HepG2 (cell line): ENCODE results near the gene KIR3DL3. TPM values are rescaled to one million over a fixed set of nuclear protein-coding genes. Genes with fewer than 3 reads are reported as not detected.

Experiments used
- GMEB1 ChIP-seq: sonication (generic); formaldehyde crosslinking; IDR thresholded peaks from 2 replicates; pipeline ENCODE4 v1.5.1; 2020; ENCODE audit warnings: missing genetic modification reagents, mild to moderate bottlenecking, borderline replicate concordance
- GTF2F1 ChIP-seq: fragments of 150-350 bp; IDR thresholded peaks from 2 replicates; pipeline ENCODE4 v1.6.1; 2014; ENCODE audit warnings: low read length
- KLF12 ChIP-seq: sonication (generic); formaldehyde crosslinking; IDR thresholded peaks from 2 replicates; pipeline ENCODE4 v1.4.0; 2020; ENCODE audit warnings: missing genetic modification reagents, borderline replicate concordance
- MAFG ChIP-seq: sonication (generic); formaldehyde crosslinking; IDR thresholded peaks from 2 replicates; pipeline ENCODE4 v1.5.1; 2020; ENCODE audit warnings: mild to moderate bottlenecking, missing genetic modification reagents
- RFX5 ChIP-seq: IDR thresholded peaks from 2 replicates; pipeline ENCODE4 v1.6.1; 2011; ENCODE audit warnings: low read depth, low read length, improper control_type of control experiment
- SOX6 ChIP-seq, 2 experiments: fragments of 450-650 bp in 1 of 2; sonication (generic) in 1 of 2; formaldehyde crosslinking in 1 of 2; IDR thresholded peaks; 2 replicates each; pipeline versions ENCODE4 v1.4.0 to v1.6.1; 2017 to 2020; ENCODE audit warnings: antibody characterized with exemption in 1 of 2, mild to moderate bottlenecking in 1 of 2, missing genetic modification reagents in 1 of 2
- TBX2 ChIP-seq: sonication (generic); formaldehyde crosslinking; IDR thresholded peaks from 2 replicates; pipeline ENCODE4 v1.5.0; 2020; ENCODE audit warnings: missing genetic modification reagents, mild to moderate bottlenecking, borderline replicate concordance
- THRA ChIP-seq: sonication (generic); formaldehyde crosslinking; IDR thresholded peaks from 2 replicates; pipeline ENCODE4 v1.4.0; 2020; ENCODE audit warnings: missing genetic modification reagents, borderline replicate concordance
- TP53 ChIP-seq: sonication (generic); formaldehyde crosslinking; conservative IDR thresholded peaks from 2 replicates; pipeline ENCODE4 v1.4.0; 2020; ENCODE audit warnings: missing genetic modification reagents
- UBTF ChIP-seq: sonication (generic); formaldehyde crosslinking; IDR thresholded peaks from 2 replicates; pipeline ENCODE4 v1.4.0; 2020; ENCODE audit warnings: mild to moderate bottlenecking, missing genetic modification reagents
- ZFP37 ChIP-seq: sonication (generic); formaldehyde crosslinking; IDR thresholded peaks from 2 replicates; pipeline ENCODE4 v1.4.0; 2020; ENCODE audit warnings: missing genetic modification reagents, borderline replicate concordance
- ZNF281 ChIP-seq: sonication (generic); formaldehyde crosslinking; IDR thresholded peaks from 2 replicates; pipeline ENCODE4 v1.4.0; 2020; ENCODE audit warnings: missing genetic modification reagents, borderline replicate concordance
- ZNF292 ChIP-seq: sonication (generic); formaldehyde crosslinking; IDR thresholded peaks from 2 replicates; pipeline ENCODE4 v1.8.1; 2022; ENCODE audit warnings: mild to moderate bottlenecking, low read depth, missing genetic modification reagents, borderline replicate concordance
- ZNF337 ChIP-seq: sonication (generic); formaldehyde crosslinking; IDR thresholded peaks from 2 replicates; pipeline ENCODE4 v1.5.1; 2020; ENCODE audit warnings: missing genetic modification reagents, low read depth, mild to moderate bottlenecking, borderline replicate concordance
- ZNF431 ChIP-seq: sonication (generic); formaldehyde crosslinking; IDR thresholded peaks from 2 replicates; pipeline ENCODE4 v1.9.0; 2022; ENCODE audit warnings: missing genetic modification reagents, low read depth, mild to moderate bottlenecking, borderline replicate concordance
- ZNF512B ChIP-seq: sonication (generic); formaldehyde crosslinking; IDR thresholded peaks from 2 replicates; pipeline ENCODE4 v1.5.1; 2020; ENCODE audit warnings: missing genetic modification reagents, mild to moderate bottlenecking, borderline replicate concordance
- ZNF670 ChIP-seq: sonication (generic); formaldehyde crosslinking; IDR thresholded peaks from 2 replicates; pipeline ENCODE4 v1.8.0; 2022; ENCODE audit warnings: mild to moderate bottlenecking, missing genetic modification reagents, borderline replicate concordance
- ZSCAN12 ChIP-seq: sonication (generic); formaldehyde crosslinking; IDR thresholded peaks from 2 replicates; pipeline ENCODE4 v1.9.0; 2021; ENCODE audit warnings: mild to moderate bottlenecking, missing genetic modification reagents
- polyA plus RNA-seq, 8 experiments: library from polyadenylated mRNA; depleted of rRNA in 3 of 8; stranded (reverse) in 7 of 8; unstranded in 1 of 8; fragments of >200 nt; fragmentation: Illumina TruSeq in 4 of 8; extraction: Trizol in 4 of 8; gene quantifications; 2 replicates each; pipeline versions ENCODE4 v1.2.1 to v1.2.3, GENCODE V29; 2011 to 2016; ENCODE audit warnings: low read depth in 4 of 8, missing spikeins in 1 of 8, mixed read lengths in 1 of 8; ENCODE audit not compliant: insufficient read depth in 1 of 8
- total RNA-seq, 5 experiments: library from RNA; depleted of rRNA; stranded (reverse); fragments of >200 nt; fragmentation: Illumina TruSeq; extraction: Trizol; gene quantifications; 2 replicates each; pipeline ENCODE4 v1.2.3, GENCODE V29; 2016; ENCODE audit warnings: low read depth in 1 of 5

The KIR3DL3 gene
- total and polyA plus RNA-seq, 2 of the 13 experiments (the other 11 are each of a cell fraction or from before 2014, with no cell fraction given) = not detected

DNA sequence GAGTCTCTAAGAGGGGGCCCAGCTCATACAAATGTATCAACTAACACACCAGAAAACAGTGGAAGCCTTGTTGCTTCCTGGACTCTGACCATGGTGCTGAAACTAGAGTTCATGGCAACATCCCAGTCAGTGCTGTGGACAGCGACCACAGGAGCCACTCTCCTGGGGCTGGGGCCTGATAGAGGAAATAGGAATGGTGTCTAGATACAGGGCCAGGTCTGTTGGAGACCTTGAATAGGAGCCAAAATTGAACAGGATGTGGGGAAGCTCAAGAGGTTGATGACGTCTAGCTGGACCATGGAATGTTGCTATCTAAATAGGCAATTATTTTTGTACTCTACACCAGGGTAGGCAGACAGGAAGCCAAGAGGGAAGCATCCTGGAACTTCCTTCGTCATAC is 39.7 kb upstream of the KIR3DL3 start (continued):
- TF ChIP-seq THRA (CRISPR knock-in tag) = peak; percentile 55; the same call in 1 of the 2 replicates
- TF ChIP-seq TBX2 (CRISPR knock-in tag) = peak; percentile 43; the same call in 1 of the 2 replicates
- no peak for TF ChIP-seq GMEB1 (CRISPR knock-in tag)
- no peak for TF ChIP-seq TP53 (CRISPR knock-in tag)
- TF ChIP-seq ZSCAN12 = peak; percentile 59; the same call in 1 of the 2 replicates
- peak; percentile 51; the same call in 1 of the 2 replicates for TF ChIP-seq ZNF281
- peak; percentile 95 for TF ChIP-seq ZFP37
- TF ChIP-seq MAFG (CRISPR knock-in tag) = no peak
- no peak for TF ChIP-seq RFX5
- TF ChIP-seq ZNF292 (CRISPR knock-in tag) = no peak
- no peak for TF ChIP-seq ZNF337 (CRISPR knock-in tag)
- TF ChIP-seq ZNF670 = no peak
- TF ChIP-seq KLF12 (CRISPR knock-in tag) = no peak
- no peak for TF ChIP-seq ZNF431 (CRISPR knock-in tag)
- TF ChIP-seq UBTF (CRISPR knock-in tag) = no peak
- TF ChIP-seq SOX6 (IDR thresholded peaks at IDR 0.05) = no peak
- no peak for TF ChIP-seq SOX6 (CRISPR knock-in tag; IDR thresholded peaks at IDR 0.05)
- no peak for TF ChIP-seq ZNF512B (CRISPR knock-in tag)
- TF ChIP-seq GTF2F1 = no peak
